Naive thymus-derived CD4-positive, alpha-beta T cell (primary cell): ENCODE results near the gene TPM2. TPM values are rescaled to one million over a fixed set of nuclear protein-coding genes. Genes with fewer than 3 reads are reported as not detected.

Experiments used
- ATAC-seq: fragments of 150-1000 bp; cut with Tn5 transposase; 2 replicates; pipeline ENCODE4 v1.10.0; 2021; ENCODE audit warnings: mild to moderate bottlenecking, moderate library complexity
- CTCF ChIA-PET: fragments of 350-600 bp; sonication (Branson Sonifier 250); formaldehyde crosslinking; loops from one replicate; lab custom pipeline; 2021; ENCODE audit warnings: antibody characterized with exemption; lab: Charles Lee
- POLR2A ChIA-PET: fragments of 350-600 bp; sonication (Branson Sonifier 250); formaldehyde crosslinking; loops from one replicate; lab custom pipeline; 2021; ENCODE audit warnings: antibody characterized with exemption, inconsistent platforms; lab: Charles Lee
- DNase-seq, 9 donors: peaks; one replicate each; pipeline versions ENCODE4 v3.0.0 to v3.0.0-alpha.2; 2020 to 2022; ENCODE audit warnings: mixed read lengths in 1 of 9
- H3K27ac ChIP-seq: one replicate; pipeline ENCODE4 v1.7.0; 2013; ENCODE audit warnings: mild to moderate bottlenecking, low read depth, low read length, moderate library complexity
- H3K27me3 ChIP-seq, 2 donors: one replicate each; pipeline ENCODE4 v1.7.0; 2013; ENCODE audit warnings: low read length in 2 of 2, mild to moderate bottlenecking in 2 of 2, moderate library complexity in 2 of 2; ENCODE audit not compliant: control insufficient read depth in 2 of 2, insufficient read depth in 2 of 2
- H3K36me3 ChIP-seq, 3 experiments: 1 replicate in 2 of 3; 2 replicates in 1 of 3; pipeline ENCODE4 v1.7.0; 2013; ENCODE audit warnings: low read length in 3 of 3, mild to moderate bottlenecking in 3 of 3, moderate library complexity in 1 of 3; ENCODE audit not compliant: insufficient read depth in 3 of 3, control insufficient read depth in 2 of 3
- H3K4me1 ChIP-seq, 2 donors: one replicate each; pipeline ENCODE4 v1.7.0; 2013; ENCODE audit warnings: low read length in 2 of 2, mild to moderate bottlenecking in 2 of 2, moderate library complexity in 1 of 2; ENCODE audit not compliant: control insufficient read depth in 2 of 2, insufficient read depth in 2 of 2
- H3K4me3 ChIP-seq: 2 replicates; pipeline ENCODE4 v1.7.0; 2013; ENCODE audit warnings: mild to moderate bottlenecking, low read length
- H3K9me3 ChIP-seq, 3 experiments: 1 replicate in 2 of 3; 2 replicates in 1 of 3; pipeline ENCODE4 v1.7.0; 2013; ENCODE audit warnings: low read length in 3 of 3; ENCODE audit not compliant: control insufficient read depth in 2 of 3
- H3K27ac Mint-ChIP-seq, 9 donors: one replicate each; pipeline ENCODE4 v1.8.0; 2020 to 2022; ENCODE audit warnings: mixed read lengths in 9 of 9, mild to moderate bottlenecking in 8 of 9, moderate library complexity in 5 of 9, inconsistent platforms in 2 of 9
- H3K27me3 Mint-ChIP-seq, 5 donors: one replicate each; pipeline ENCODE4 v1.8.0; 2021 to 2022; ENCODE audit warnings: mixed read lengths in 5 of 5, mild to moderate bottlenecking in 1 of 5
- H3K36me3 Mint-ChIP-seq, 5 donors: one replicate each; pipeline ENCODE4 v1.8.0; 2020 to 2022; ENCODE audit warnings: mixed read lengths in 5 of 5, mild to moderate bottlenecking in 3 of 5, inconsistent platforms in 1 of 5
- H3K4me1 Mint-ChIP-seq, 7 donors: one replicate each; pipeline ENCODE4 v1.8.0; 2020 to 2022; ENCODE audit warnings: mixed read lengths in 7 of 7, mild to moderate bottlenecking in 3 of 7, inconsistent platforms in 1 of 7
- H3K4me3 Mint-ChIP-seq, 10 donors: one replicate each; pipeline ENCODE4 v1.8.0; 2020 to 2022; ENCODE audit warnings: mild to moderate bottlenecking in 10 of 10, mixed read lengths in 10 of 10, moderate library complexity in 6 of 10, inconsistent platforms in 2 of 10
- H3K9me3 Mint-ChIP-seq, 11 donors: one replicate each; pipeline ENCODE4 v1.8.0; 2020 to 2022; ENCODE audit warnings: mixed read lengths in 11 of 11, mild to moderate bottlenecking in 4 of 11, inconsistent platforms in 1 of 11, moderate library complexity in 1 of 11
- intact Hi-C, 2 donors: fragments of 100-400 bp; cut with micrococcal nuclease; formaldehyde crosslinking; loops; one replicate each; pipeline ENCODE4 v1.15.1; 2023
- polyA plus RNA-seq, 2 donors: library from polyadenylated mRNA; unstranded; fragments of 300-500 nt; fragmentation: Illumina TruSeq; gene quantifications; one replicate each; pipeline ENCODE4 v1.2.3, GENCODE V29; 2021
- total RNA-seq, 6 experiments: library from RNA in 5 of 6; stranded (reverse) in 5 of 6; gene quantifications; 1 replicate in 5 of 6; 2 replicates in 1 of 6; pipeline ENCODE4 v1.2.3 and lab custom pipeline; 2021 to 2026

TPM2 gene
- total and polyA plus RNA-seq, 7 experiments from 2014 or later, result 0.87 to 136 (median 40.0) TPM; not detected in 1

DNA sequence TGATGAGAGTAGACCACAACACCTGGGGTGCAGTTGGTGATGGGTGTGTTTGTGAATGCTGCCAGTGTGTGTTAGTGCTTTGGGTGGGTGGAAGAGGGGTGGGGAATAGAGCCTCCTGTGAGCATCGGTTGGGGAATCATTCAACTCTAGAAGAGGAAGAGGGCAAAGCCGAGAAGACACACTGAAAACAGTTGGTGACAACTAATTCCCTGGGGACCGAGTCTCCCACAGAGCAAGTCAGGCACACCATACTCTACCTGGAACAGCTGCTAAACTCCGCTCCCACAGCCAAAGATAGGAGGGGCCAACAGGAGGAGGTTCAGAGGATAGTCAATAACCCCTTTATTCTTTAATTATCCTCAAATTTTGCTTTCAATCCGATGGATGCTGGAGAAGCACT, 23.2 kb downstream of the TPM2 start:
- DNase-seq (no peak), ATAC-seq (no peak)
- peaks cover 26 to 49% (median 46%) of the 10 kb centered on the region in 7 donors for H3K4me1 Mint-ChIP-seq
- no peaks in the 10 kb centered on the region for H3K27me3 ChIP-seq
- H3K27ac Mint-ChIP-seq, result peak overlapping the region in 2 of 9 donors; percentile 4 to 72
- H3K36me3 ChIP-seq, result no peaks in the 10 kb centered on the region
- H3K4me1 ChIP-seq, result peaks cover 12 to 15% of the 10 kb centered on the region in 2 donors
- H3K4me3 Mint-ChIP-seq, result peak overlapping the region in 1 of 10 donors; percentile 41
- H3K9me3 Mint-ChIP-seq, result peaks cover 0 to 8% (median 0%) of the 10 kb centered on the region in 11 donors
- peaks cover 0 to 9% (median 0%) of the 10 kb centered on the region in 5 donors for H3K36me3 Mint-ChIP-seq
- no peak overlapping the region for H3K27ac ChIP-seq
- ChIA-PET POLR2A (interaction anchor here (0.7 to 11.8 kb wide), 3 partner anchors 19 to 76 kb away, joined by 3 to 264 read pairs (median 4); partner anchors contain the start of gene SIT1), CTCF (interaction anchor here (1.9 kb wide), 1 partner anchor 21 kb away, joined by 4 read pairs; no protein-coding TSS in a partner anchor)
- no peaks in the 10 kb centered on the region for H3K9me3 ChIP-seq
- no peaks in the 10 kb centered on the region for H3K27me3 Mint-ChIP-seq
- intact Hi-C loops, result no loop called here
- H3K4me3 ChIP-seq, result no peak overlapping the region

DNA sequence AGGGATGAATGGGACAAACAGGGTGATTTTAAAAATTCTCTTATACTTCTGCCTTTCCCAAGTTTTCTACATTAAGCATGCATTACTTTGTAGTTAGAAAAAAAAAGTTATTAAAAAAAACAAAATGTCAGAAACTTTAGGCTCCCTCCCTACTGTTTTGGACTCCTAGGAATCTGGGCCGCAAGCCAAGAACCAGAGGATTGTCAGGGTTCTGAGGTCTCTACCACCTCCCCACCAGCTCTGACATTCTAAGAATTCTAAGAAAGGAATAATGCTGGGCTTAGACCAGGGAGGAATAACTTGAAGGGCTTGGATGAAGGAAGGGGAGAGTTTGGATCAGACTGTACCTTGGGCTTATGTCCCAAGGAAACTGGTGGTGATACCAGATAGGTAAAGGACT, 23.7 kb downstream of the TPM2 start:
- POLR2A ChIA-PET, result interaction anchor here (0.7 to 11.8 kb wide), 6 partner anchors 10 to 357 kb away, joined by 3 to 264 read pairs (median 4); partner anchors contain the start of genes CREB3, SIT1 and TLN1
- no peak for ATAC-seq
- Histone ChIP-seq H3K36me3 (peaks cover 0 to 2% (median 0%) of the 10 kb centered on the region in 3 experiments), H3K27ac (no peak overlapping the region), H3K4me1 (peaks cover 17 to 18% of the 10 kb centered on the region in 2 donors), H3K9me3 (no peaks in the 10 kb centered on the region), H3K4me3 (no peak overlapping the region), H3K27me3 (no peaks in the 10 kb centered on the region)
- peak overlapping the region; percentile 25 to 94 (median 78) for H3K4me3 Mint-ChIP-seq
- H3K36me3 Mint-ChIP-seq, result peaks cover 0 to 9% (median under 1%) of the 10 kb centered on the region in 5 donors
- no peaks in the 10 kb centered on the region for H3K27me3 Mint-ChIP-seq
- intact Hi-C loops, result no loop called here
- peaks cover 0 to 8% (median 0%) of the 10 kb centered on the region in 11 donors for H3K9me3 Mint-ChIP-seq
- peaks cover 27 to 54% (median 51%) of the 10 kb centered on the region in 7 donors for H3K4me1 Mint-ChIP-seq
- H3K27ac Mint-ChIP-seq, result peak overlapping the region in 2 of 9 donors; percentile 21 to 72
- CTCF ChIA-PET, result interaction anchor here (0.9 to 2.4 kb wide), 6 partner anchors 19 to 160 kb away, joined by 3 to 9 read pairs (median 4); no protein-coding TSS in a partner anchor
- no peak for DNase-seq

DNA sequence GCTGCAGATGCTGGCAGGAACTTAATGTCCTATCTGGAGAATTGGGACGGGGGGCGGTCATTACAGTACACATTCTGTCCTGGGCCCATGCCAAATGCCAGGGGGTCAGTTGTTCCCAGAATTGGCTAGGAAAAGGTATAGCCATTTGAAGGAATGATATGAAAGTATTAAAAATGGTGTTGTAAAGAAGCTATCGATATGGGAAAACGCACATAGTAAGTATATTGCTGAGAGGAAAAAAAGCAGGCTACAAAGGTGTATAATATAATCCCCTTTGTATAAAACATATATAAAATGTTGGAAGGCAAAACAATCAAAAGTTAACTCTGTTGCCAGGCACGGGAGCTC, 24.3 kb downstream of the TPM2 start:
- intact Hi-C loops, result loop anchor here (1.0 to 2.0 kb wide), 2 partner anchors 8 to 19 kb away; no protein-coding TSS in a partner anchor
- DNase-seq (no peak), ATAC-seq (no peak)
- POLR2A ChIA-PET, result interaction anchor here (0.5 to 11.8 kb wide), 9 partner anchors 8 to 1010 kb away, joined by 3 to 264 read pairs (median 4); partner anchors contain the start of genes CA9, CREB3, SIT1 and TLN1
- CTCF ChIA-PET, result interaction anchor here (0.9 to 2.4 kb wide), 8 partner anchors 18 to 161 kb away, joined by 3 to 9 read pairs (median 4); no protein-coding TSS in a partner anchor
- Mint-ChIP-seq H3K4me1 (peaks cover 33 to 60% (median 57%) of the 10 kb centered on the region in 7 donors), H3K9me3 (peaks cover 0 to 8% (median 0%) of the 10 kb centered on the region in 11 donors), H3K36me3 (peaks cover 0 to 15% (median 6%) of the 10 kb centered on the region in 5 donors), H3K27ac (peak overlapping the region; percentile 38 to 84 (median 76)), H3K27me3 (no peaks in the 10 kb centered on the region), H3K4me3 (peak overlapping the region; percentile 82 to 94 (median 87))
- H3K4me1 ChIP-seq, result peaks cover 23 to 24% of the 10 kb centered on the region in 2 donors
- no peaks in the 10 kb centered on the region for H3K27me3 ChIP-seq
- H3K36me3 ChIP-seq, result peaks cover 0 to 8% (median 5%) of the 10 kb centered on the region in 3 experiments
- peak overlapping the region; percentile 69 for H3K4me3 ChIP-seq
- H3K27ac ChIP-seq, result peak overlapping the region; percentile 54
- H3K9me3 ChIP-seq, result no peaks in the 10 kb centered on the region

GRCh38 chr9:35664531-35665470, 24.9 kb downstream of the TPM2 start, which contains the start of gene ARHGEF39:
ARHGEF39 (minus strand) TSS chr9:35665195; CDS start chr9:35665169, 26 bp downstream.
- Histone ChIP-seq H3K4me3 (peak within 1 kb of the TSS; percentile 69), H3K36me3 (peaks cover 0 to 9% (median 8%) of the 10 kb centered on the region in 3 experiments), H3K27me3 (no peaks in the 10 kb centered on the region), H3K4me1 (peaks cover 29% of the 10 kb centered on the region in 2 donors), H3K27ac (peak within 1 kb of the TSS; percentile 54), H3K9me3 (no peaks in the 10 kb centered on the region)
- H3K4me3 Mint-ChIP-seq, result peak within 1 kb of the TSS; percentile 82 to 94 (median 87)
- CTCF ChIA-PET, result interaction anchor here (0.8 to 10.2 kb wide), 13 partner anchors 11 to 161 kb away, joined by 3 to 107 read pairs (median 6); no protein-coding TSS in a partner anchor
- peaks cover 0 to 20% (median 10%) of the 10 kb centered on the region in 5 donors for H3K36me3 Mint-ChIP-seq
- POLR2A ChIA-PET, result interaction anchor here (0.5 to 11.8 kb wide), 14 partner anchors 8 to 1843 kb away, joined by 3 to 264 read pairs (median 4); partner anchors contain the start of genes CA9, CREB3 and SIT1
- ATAC-seq, result peak; percentile 78
- peak; percentile 47 to 87 (median 59) for DNase-seq
- peak within 1 kb of the TSS; percentile 60 to 100 (median 80) for H3K27ac Mint-ChIP-seq
- peaks cover 39 to 66% (median 64%) of the 10 kb centered on the region in 7 donors for H3K4me1 Mint-ChIP-seq
- intact Hi-C loops, result loop anchor here (1.0 to 2.0 kb wide), 3 partner anchors 8 to 18 kb away; no protein-coding TSS in a partner anchor
- peaks cover 0 to 8% (median 0%) of the 10 kb centered on the region in 11 donors for H3K9me3 Mint-ChIP-seq
- H3K27me3 Mint-ChIP-seq, result no peaks in the 10 kb centered on the region

DNA sequence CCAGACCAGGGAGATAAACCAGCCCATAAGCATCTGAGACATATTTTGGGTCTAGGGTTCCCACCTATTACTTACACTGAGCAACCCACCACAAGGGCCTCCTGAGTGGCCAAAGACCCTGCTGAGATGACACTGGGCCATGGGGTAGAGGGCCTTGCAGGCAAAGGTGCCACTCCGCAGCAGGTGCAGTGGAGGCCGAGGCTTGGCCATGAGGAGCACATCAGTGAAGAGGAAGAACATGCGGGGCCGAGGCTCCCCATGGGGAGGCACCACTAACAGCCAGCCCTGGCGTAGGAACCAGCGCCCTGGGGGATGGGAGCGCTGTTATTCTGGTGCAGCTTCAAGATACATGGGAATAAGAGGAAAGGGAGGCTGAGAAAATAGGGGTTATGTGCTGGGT, 27.3 kb downstream of the TPM2 start:
- ChIA-PET CTCF (interaction anchor here (1.1 to 10.2 kb wide), 7 partner anchors 13 to 66 kb away, joined by 3 to 107 read pairs (median 7); partner anchors contain the start of genes CD72 and SIT1), POLR2A (interaction anchor here (0.9 to 11.8 kb wide), 6 partner anchors 9 to 68 kb away, joined by 3 to 264 read pairs (median 4); partner anchors contain the start of gene SIT1)
- Histone ChIP-seq H3K27ac (peak overlapping the region; percentile 50), H3K9me3 (no peaks in the 10 kb centered on the region), H3K27me3 (no peaks in the 10 kb centered on the region), H3K36me3 (peaks cover 0 to 12% (median 9%) of the 10 kb centered on the region in 3 experiments), H3K4me1 (peaks cover 39 to 43% of the 10 kb centered on the region in 2 donors), H3K4me3 (peak overlapping the region; percentile 40)
- intact Hi-C loops, result no loop called here
- H3K4me3 Mint-ChIP-seq, result peak overlapping the region in 9 of 10 donors; percentile 37 to 84 (median 73)
- H3K27ac Mint-ChIP-seq, result peak overlapping the region; percentile 49 to 100 (median 80)
- H3K36me3 Mint-ChIP-seq, result peaks cover 0 to 28% (median 16%) of the 10 kb centered on the region in 5 donors
- no peak for DNase-seq
- no peak for ATAC-seq
- H3K9me3 Mint-ChIP-seq, result peaks cover 0 to 11% (median 0%) of the 10 kb centered on the region in 11 donors
- H3K4me1 Mint-ChIP-seq, result peaks cover 48 to 86% (median 80%) of the 10 kb centered on the region in 7 donors
- H3K27me3 Mint-ChIP-seq, result peaks cover 0 to 6% (median 0%) of the 10 kb centered on the region in 5 donors
